ENCODE data around the gene ACP7. TPM values are rescaled to one million over a fixed set of nuclear protein-coding genes. Genes with fewer than 3 reads are reported as not detected.

ACP7 gene
- total RNA-seq, 1 experiment from 2014 or later: 0.15 TPM

- WGBS (ENCODE audit: extremely low coverage, insufficient read length, low lambda C conversion rate): no CpG with 5 or more reads among the region's 2 CpGs
- Histone ChIP-seq H2BK12ac (ENCODE audit: insufficient read length, low read depth, low read length) (no peak overlapping the region), H4K8ac (replicated peaks; ENCODE audit: insufficient read length, low read depth, low read length) (no peak overlapping the region), H3K14ac (ENCODE audit: insufficient read depth, low read length) (no peak overlapping the region), H4K20me1 (ENCODE audit: control insufficient read depth, insufficient read depth, insufficient read length) (no peaks in the 10 kb centered on the region), H4K5ac (ENCODE audit: insufficient read length, low read depth, low read length) (no peak overlapping the region), H2AFZ (ENCODE audit: low read length) (no peak overlapping the region), H3K23me2 (ENCODE audit: insufficient read length, low read depth, low read length, poor library complexity, severe bottlenecking) (peaks cover 5% of the 10 kb centered on the region), H4K91ac (ENCODE audit: insufficient read length, low read depth, low read length) (no peak overlapping the region), H3K4ac (ENCODE audit: low read depth, low read length) (no peak overlapping the region), H2BK20ac (ENCODE audit: low read depth, low read length, poor library complexity, severe bottlenecking) (no peak overlapping the region), H2AK5ac (ENCODE audit: insufficient read length, low read length) (no peak overlapping the region), H2BK15ac (ENCODE audit: low read depth, low read length) (no peak overlapping the region), H3K9ac (ENCODE audit: extremely low read depth, insufficient read length, low read length) (no peak overlapping the region), H3K27me3 (ENCODE audit: insufficient read depth, low read length) (no peaks in the 10 kb centered on the region), H2BK120ac (ENCODE audit: low read depth, low read length, poor library complexity, severe bottlenecking) (no peak overlapping the region), H3K23ac (ENCODE audit: insufficient read length, low read depth, low read length) (no peak overlapping the region), H3K56ac (ENCODE audit: insufficient read length, low read depth, low read length) (no peak overlapping the region), H2BK5ac (ENCODE audit: insufficient read length, low read length) (no peak overlapping the region), H3K79me2 (ENCODE audit: insufficient read depth, low read length) (no peaks in the 10 kb centered on the region), H3K18ac (ENCODE audit: insufficient read length, low read depth, low read length) (no peak overlapping the region), H3K4me1 (ENCODE audit: insufficient read depth, low read length) (no peaks in the 10 kb centered on the region; the same call in 1 of the 2 replicates), H3K4me2 (ENCODE audit: insufficient read depth, insufficient read length, low read length) (no peak overlapping the region), H3K9me3 (ENCODE audit: control insufficient read depth, low read depth, low read length) (no peaks in the 10 kb centered on the region), H3K79me1 (ENCODE audit: insufficient read depth, low read depth, low read length, poor library complexity, severe bottlenecking) (no peaks in the 10 kb centered on the region), H3K27ac (ENCODE audit: insufficient read length, low read depth, low read length) (no peak overlapping the region), H3T11ph (ENCODE audit: low read length) (no peak overlapping the region)
- H3K4me3 Mint-ChIP-seq: no peak overlapping the region
- TF ChIP-seq CTCF (conservative IDR thresholded peaks at IDR 0.05): no peak
- no peak overlapping the region for H3K27ac Mint-ChIP-seq
- H3K36me3 Mint-ChIP-seq (ENCODE audit: insufficient read depth in 1 of 3, low read depth in 3 of 3): peaks cover 0 to 3% (median 0%) of the 10 kb centered on the region in 3 experiments; a peak in 1 of 7 replicates
- H3K4me1 Mint-ChIP-seq: peaks cover 9 to 15% of the 10 kb centered on the region in 2 experiments
- H3K9me3 Mint-ChIP-seq: peaks cover 3% of the 10 kb centered on the region in 2 experiments; a peak in 4 of 5 replicates
- H3K27me3 Mint-ChIP-seq (ENCODE audit: low read depth): peaks cover 16% of the 10 kb centered on the region
- no peak for DNase-seq
These were observed 47.0 kb upstream of the ACP7 start for GRCh38 chr19:39037194-39037593.

All from H9 (cell line).